CD4-positive, alpha-beta T cell treated with Interleukin-21 for 1 hour (primary cell): Measurements from ENCODE around the gene GOLGA8J.
"Not testable (repeated sequence)": the region's sequence is repeated elsewhere in the genome, so short reads cannot be mapped to it uniquely, and the experiment has no call there.

Experiments used
- DNase-seq: peaks from one replicate; pipeline ENCODE4 v3.0.0-alpha.2; 2020

The GOLGA8J gene

GRCh38 chr15:30082655-30083054, at the start of gene GOLGA8J:
TSS of gene GOLGA8J (plus strand) at chr15:30082955. CDS start at chr15:30083053, 98 bp downstream.
- DNase-seq, result not testable (repeated sequence)

GRCh38 chr15:30033211-30033610, 49.5 kb upstream of the GOLGA8J start:
- no peak for DNase-seq

- no peak for DNase-seq
Observed at GRCh38 chr15:30033763-30034162, 49.0 kb upstream of the GOLGA8J start.

GRCh38 chr15:30036036-30036703, 46.6 kb upstream of the GOLGA8J start:
- DNase-seq, result no peak

GRCh38 chr15:30038667-30039523, 43.9 kb upstream of the GOLGA8J start:
- DNase-seq, result no peak

- no peak for DNase-seq
Observed at GRCh38 chr15:30041868-30042267, 40.9 kb upstream of the GOLGA8J start.

- DNase-seq, result no peak
Observed at GRCh38 chr15:30042556-30042955, 40.2 kb upstream of the GOLGA8J start.

- no peak for DNase-seq
Observed at GRCh38 chr15:30043211-30043655, 39.5 kb upstream of the GOLGA8J start.

GRCh38 chr15:30044377-30044776, 38.4 kb upstream of the GOLGA8J start:
- no peak for DNase-seq

GRCh38 chr15:30044826-30045225, 37.9 kb upstream of the GOLGA8J start:
- not testable (repeated sequence) for DNase-seq

- DNase-seq, result not testable (repeated sequence)
Observed at GRCh38 chr15:30045248-30046041, 37.3 kb upstream of the GOLGA8J start.

- no peak for DNase-seq
Observed at GRCh38 chr15:30046430-30046829, 36.3 kb upstream of the GOLGA8J start.

GRCh38 chr15:30055604-30056003, 27.2 kb upstream of the GOLGA8J start:
- DNase-seq, result no peak

GRCh38 chr15:30056166-30056565, 26.6 kb upstream of the GOLGA8J start:
- DNase-seq, result no peak

- DNase-seq, result no peak
Observed at GRCh38 chr15:30059771-30060170, 23.0 kb upstream of the GOLGA8J start.

- no peak for DNase-seq
Observed at GRCh38 chr15:30062881-30063280, 19.9 kb upstream of the GOLGA8J start.

- no peak for DNase-seq
Observed at GRCh38 chr15:30063835-30064546, 18.8 kb upstream of the GOLGA8J start.

- no peak for DNase-seq
Observed at GRCh38 chr15:30065025-30065801, 17.5 kb upstream of the GOLGA8J start.

- no peak for DNase-seq
Observed at GRCh38 chr15:30068326-30068725, 14.4 kb upstream of the GOLGA8J start.

GRCh38 chr15:30072630-30073029, 10.1 kb upstream of the GOLGA8J start:
- no peak for DNase-seq

- no peak for DNase-seq
Observed at GRCh38 chr15:30073915-30074314, 8.8 kb upstream of the GOLGA8J start.

- not testable (repeated sequence) for DNase-seq
Observed at GRCh38 chr15:30080816-30081215, 1.9 kb upstream of the GOLGA8J start.
